A673 (cell line): ENCODE results near the gene PNPLA2.

ENCODE experiments used
- EZH2 ChIP-seq: fragments of 200-600 bp; sonication (generic); IDR thresholded peaks from 2 replicates; pipeline ENCODE4 v1.6.1; 2017; ENCODE audit warnings: borderline replicate concordance, low read depth, mild to moderate bottlenecking, mixed read lengths, antibody characterized with exemption, low read length; ENCODE audit not compliant: poor library complexity, severe bottlenecking
- TF ChIP-seq, protein P1 (sequence below): fragments of 300-800, 200-600 bp; sonication (generic); conservative IDR thresholded peaks from 2 replicates; pipeline ENCODE4 v1.5.1; 2017; ENCODE audit warnings: low read depth, mild to moderate bottlenecking, antibody characterized with exemption, low read length, moderate library complexity, mixed read lengths

DNA sequence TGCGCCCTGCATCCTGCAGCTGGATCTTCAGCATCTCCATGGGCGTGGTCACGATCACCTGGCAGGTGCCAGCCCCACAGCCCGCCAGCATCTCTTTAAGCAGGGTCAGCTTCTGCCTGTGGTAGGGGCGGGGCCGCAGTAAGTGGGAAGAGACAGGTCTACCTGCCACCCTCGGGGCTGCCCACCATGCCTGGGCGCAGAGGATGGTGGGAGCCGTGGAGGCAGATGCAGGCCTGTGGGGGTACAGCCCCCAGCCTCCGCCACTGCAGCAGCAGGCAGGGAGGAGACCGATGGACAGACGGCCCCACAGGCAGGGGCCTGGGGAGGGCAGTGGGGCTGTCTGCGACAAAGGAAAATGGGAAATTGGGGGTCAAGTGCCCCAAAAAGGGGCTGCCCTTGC lies 25.8 kb upstream of the PNPLA2 start:
- TF ChIP-seq, protein P1, sequence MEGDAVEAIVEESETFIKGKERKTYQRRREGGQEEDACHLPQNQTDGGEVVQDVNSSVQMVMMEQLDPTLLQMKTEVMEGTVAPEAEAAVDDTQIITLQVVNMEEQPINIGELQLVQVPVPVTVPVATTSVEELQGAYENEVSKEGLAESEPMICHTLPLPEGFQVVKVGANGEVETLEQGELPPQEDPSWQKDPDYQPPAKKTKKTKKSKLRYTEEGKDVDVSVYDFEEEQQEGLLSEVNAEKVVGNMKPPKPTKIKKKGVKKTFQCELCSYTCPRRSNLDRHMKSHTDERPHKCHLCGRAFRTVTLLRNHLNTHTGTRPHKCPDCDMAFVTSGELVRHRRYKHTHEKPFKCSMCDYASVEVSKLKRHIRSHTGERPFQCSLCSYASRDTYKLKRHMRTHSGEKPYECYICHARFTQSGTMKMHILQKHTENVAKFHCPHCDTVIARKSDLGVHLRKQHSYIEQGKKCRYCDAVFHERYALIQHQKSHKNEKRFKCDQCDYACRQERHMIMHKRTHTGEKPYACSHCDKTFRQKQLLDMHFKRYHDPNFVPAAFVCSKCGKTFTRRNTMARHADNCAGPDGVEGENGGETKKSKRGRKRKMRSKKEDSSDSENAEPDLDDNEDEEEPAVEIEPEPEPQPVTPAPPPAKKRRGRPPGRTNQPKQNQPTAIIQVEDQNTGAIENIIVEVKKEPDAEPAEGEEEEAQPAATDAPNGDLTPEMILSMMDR, result no peak
- TF ChIP-seq EZH2, result no peak
